NT2/D1 (cell line): ENCODE results near the gene CD4.

Experiments used
- DNase-seq: peaks from one replicate; pipeline ENCODE4 v3.0.0-alpha.2; 2011; ENCODE audit warnings: low read depth, low spot score
- H3K27me3 ChIP-seq: 2 replicates; pipeline ENCODE4 v1.6.0; 2011; ENCODE audit warnings: mild to moderate bottlenecking; ENCODE audit not compliant: insufficient read length, insufficient read depth
- H3K36me3 ChIP-seq: 2 replicates; pipeline ENCODE4 v1.6.1; 2011; ENCODE audit warnings: mild to moderate bottlenecking, low read length, mixed read lengths; ENCODE audit not compliant: insufficient read depth, insufficient read length
- H3K4me1 ChIP-seq: 2 replicates; pipeline ENCODE4 v1.5.1; 2011; ENCODE audit not compliant: insufficient read depth, insufficient read length
- H3K4me3 ChIP-seq: 2 replicates; pipeline ENCODE4 v1.5.1; 2011; ENCODE audit warnings: low read depth; ENCODE audit not compliant: insufficient read length
- H3K9ac ChIP-seq: 2 replicates; pipeline ENCODE4 v1.6.0; 2011; ENCODE audit warnings: low read depth; ENCODE audit not compliant: insufficient read length
- H3K9me3 ChIP-seq: 2 replicates; pipeline ENCODE4 v1.5.1; 2011; ENCODE audit warnings: mild to moderate bottlenecking, low read length; ENCODE audit not compliant: insufficient read depth
- SUZ12 ChIP-seq: IDR thresholded peaks from 2 replicates; pipeline ENCODE4 v1.6.1; 2011; ENCODE audit not compliant: insufficient read length, insufficient read depth; ENCODE audit errors: extremely low read depth
- YY1 ChIP-seq: IDR thresholded peaks from 2 replicates; pipeline ENCODE4 v1.6.1; 2011; ENCODE audit not compliant: insufficient read length, insufficient read depth
- ZNF274 ChIP-seq: IDR thresholded peaks from 2 replicates; pipeline ENCODE4 v1.6.1; 2011; ENCODE audit warnings: mild to moderate bottlenecking, low read depth, low read length

The CD4 gene

GRCh38 chr12:6773590-6774351 lies 15.6 kb upstream of the CD4 start:
- Histone ChIP-seq H3K4me3 (peak overlapping the region; percentile 22), H3K27me3 (peaks cover 57% of the 10 kb centered on the region), H3K9me3 (no peaks in the 10 kb centered on the region), H3K36me3 (peaks cover 51% of the 10 kb centered on the region), H3K4me1 (peaks cover 51% of the 10 kb centered on the region), H3K9ac (peak overlapping the region; percentile 69)
- TF ChIP-seq YY1, result no peak
- TF ChIP-seq ZNF274, result no peak
- no peak for TF ChIP-seq SUZ12
- DNase-seq, result no peak

DNA sequence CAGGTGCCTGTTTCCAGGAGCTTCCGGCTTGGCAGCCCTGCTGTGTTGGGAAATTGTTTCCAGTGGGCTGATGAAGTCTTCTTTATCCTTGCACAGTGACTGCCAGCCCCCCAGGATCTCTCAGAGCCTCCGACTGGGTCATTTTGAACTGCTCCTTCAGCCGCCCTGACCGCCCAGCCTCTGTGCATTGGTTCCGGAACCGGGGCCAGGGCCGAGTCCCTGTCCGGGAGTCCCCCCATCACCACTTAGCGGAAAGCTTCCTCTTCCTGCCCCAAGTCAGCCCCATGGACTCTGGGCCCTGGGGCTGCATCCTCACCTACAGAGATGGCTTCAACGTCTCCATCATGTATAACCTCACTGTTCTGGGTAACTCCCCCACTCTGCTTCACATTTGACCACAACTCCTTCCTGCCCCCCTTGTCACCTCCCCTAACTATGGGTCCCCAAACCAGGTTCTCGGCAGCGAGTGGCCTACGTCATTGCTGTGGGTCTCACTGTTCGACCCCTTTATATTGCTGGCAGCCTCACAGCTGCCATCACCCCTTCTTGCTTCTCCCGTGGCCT lies 14.7 kb upstream of the CD4 start:
- no peaks in the 10 kb centered on the region for H3K9me3 ChIP-seq
- H3K9ac ChIP-seq, result no peak overlapping the region
- H3K36me3 ChIP-seq, result peaks cover 43% of the 10 kb centered on the region
- TF ChIP-seq YY1, result no peak
- TF ChIP-seq SUZ12, result no peak
- TF ChIP-seq ZNF274, result no peak
- no peak for DNase-seq
- peaks cover 57% of the 10 kb centered on the region for H3K27me3 ChIP-seq
- H3K4me1 ChIP-seq, result peaks cover 52% of the 10 kb centered on the region
- H3K4me3 ChIP-seq, result no peak overlapping the region

- peaks cover 50% of the 10 kb centered on the region for H3K4me1 ChIP-seq
- no peak for DNase-seq
- peaks cover 34% of the 10 kb centered on the region for H3K36me3 ChIP-seq
- H3K27me3 ChIP-seq, result peaks cover 57% of the 10 kb centered on the region
- TF ChIP-seq YY1 (no peak), SUZ12 (no peak), ZNF274 (no peak)
- no peak overlapping the region for H3K4me3 ChIP-seq
- H3K9me3 ChIP-seq, result no peaks in the 10 kb centered on the region
- no peak overlapping the region for H3K9ac ChIP-seq
These were observed 13.8 kb upstream of the CD4 start for GRCh38 chr12:6775185-6776174.

- H3K9ac ChIP-seq, result no peak overlapping the region
- TF ChIP-seq SUZ12, result no peak
- TF ChIP-seq YY1, result no peak
- TF ChIP-seq ZNF274, result no peak
These were observed 11.9 kb upstream of the CD4 start for GRCh38 chr12:6777386-6777785.

DNA sequence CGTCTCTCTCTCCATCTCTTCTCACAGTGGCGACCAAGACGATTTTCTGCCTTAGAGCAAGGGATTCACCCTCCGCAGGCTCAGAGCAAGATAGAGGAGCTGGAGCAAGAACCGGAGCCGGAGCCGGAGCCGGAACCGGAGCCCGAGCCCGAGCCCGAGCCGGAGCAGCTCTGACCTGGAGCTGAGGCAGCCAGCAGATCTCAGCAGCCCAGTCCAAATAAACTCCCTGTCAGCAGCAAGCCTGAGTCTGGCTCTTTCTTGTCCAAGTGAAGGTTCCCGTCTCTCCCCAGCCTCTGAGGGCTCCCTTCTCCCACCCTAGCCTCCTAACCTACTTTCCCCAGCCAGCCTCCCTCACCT lies 11.1 kb upstream of the CD4 start:
- Histone ChIP-seq H3K9ac (peak overlapping the region; percentile 73), H3K36me3 (peaks cover 19% of the 10 kb centered on the region), H3K4me3 (peak overlapping the region; percentile 44), H3K9me3 (no peaks in the 10 kb centered on the region), H3K4me1 (peaks cover 37% of the 10 kb centered on the region), H3K27me3 (peaks cover 49% of the 10 kb centered on the region)
- no peak for DNase-seq
- no peak for TF ChIP-seq YY1
- no peak for TF ChIP-seq SUZ12
- no peak for TF ChIP-seq ZNF274

More at GRCh38 chr12:6777386-6777785, 11.9 kb upstream of the CD4 start:
- H3K9me3 ChIP-seq, result no peaks in the 10 kb centered on the region
- peaks cover 19% of the 10 kb centered on the region for H3K36me3 ChIP-seq
- peaks cover 42% of the 10 kb centered on the region for H3K4me1 ChIP-seq
- DNase-seq, result no peak
- peaks cover 57% of the 10 kb centered on the region for H3K27me3 ChIP-seq
- no peak overlapping the region for H3K4me3 ChIP-seq

- peak; percentile 100 for DNase-seq
- TF ChIP-seq YY1 (no peak), SUZ12 (no peak), ZNF274 (no peak)
- Histone ChIP-seq H3K27me3 (peaks cover 43% of the 10 kb centered on the region), H3K4me1 (peaks cover 35% of the 10 kb centered on the region), H3K9ac (peak overlapping the region; percentile 73), H3K9me3 (no peaks in the 10 kb centered on the region), H3K36me3 (peaks cover 19% of the 10 kb centered on the region), H3K4me3 (peak overlapping the region; percentile 44)
These were observed 10.5 kb upstream of the CD4 start for GRCh38 chr12:6778574-6779550.
